Activated CD8-positive, alpha-beta T cell treated with anti-CD3 and anti-CD28 coated beads for 36 hours (primary cell): ENCODE data around the gene ERC2. TPM values are rescaled to one million over a fixed set of nuclear protein-coding genes. Genes with fewer than 3 reads are reported as not detected.

ENCODE experiments used
- ATAC-seq: fragments of 200-7000 bp; cut with Tn5 transposase; one replicate; pipeline ENCODE4 v1.10.0; 2021; ENCODE audit warnings: mild to moderate bottlenecking, moderate library complexity
- CTCF ChIA-PET: fragments of 350-600 bp; sonication (Branson Sonifier 250); formaldehyde crosslinking; loops from one replicate; lab custom pipeline; 2021; ENCODE audit warnings: antibody characterized with exemption; lab: Charles Lee
- POLR2A ChIA-PET: fragments of 350-600 bp; sonication (Branson Sonifier 250); formaldehyde crosslinking; loops from one replicate; lab custom pipeline; 2021; ENCODE audit warnings: antibody characterized with exemption; lab: Charles Lee
- DNase-seq: peaks from one replicate; pipeline ENCODE4 v3.0.0-alpha.2; 2020
- H3K27ac Mint-ChIP-seq: one replicate; pipeline ENCODE4 v1.8.0; 2021; ENCODE audit warnings: mild to moderate bottlenecking, mixed read lengths
- H3K27me3 Mint-ChIP-seq: one replicate; pipeline ENCODE4 v1.8.0; 2021; ENCODE audit warnings: mixed read lengths
- H3K36me3 Mint-ChIP-seq: one replicate; pipeline ENCODE4 v1.8.0; 2021; ENCODE audit warnings: low read depth, mixed read lengths
- H3K4me1 Mint-ChIP-seq: one replicate; pipeline ENCODE4 v1.8.0; 2021; ENCODE audit warnings: low read depth, mixed read lengths
- H3K4me3 Mint-ChIP-seq: one replicate; pipeline ENCODE4 v1.8.0; 2021; ENCODE audit warnings: mild to moderate bottlenecking, moderate library complexity, mixed read lengths
- H3K9me3 Mint-ChIP-seq: one replicate; pipeline ENCODE4 v1.8.0; 2021; ENCODE audit warnings: mixed read lengths
- intact Hi-C: fragments of 100-400 bp; cut with micrococcal nuclease; formaldehyde crosslinking; loops from one replicate; pipeline ENCODE4 v1.10.0; 2022
- total RNA-seq, 2 experiments: library from RNA; stranded (reverse); gene quantifications; one replicate each; pipeline ENCODE4 v1.2.3, GENCODE V29; 2021
- TF ChIP-seq, protein P1 (sequence below): fragments of 200-600 bp; IDR thresholded peaks from one replicate; pipeline ENCODE4 v1.8.0; 2022; ENCODE audit warnings: antibody characterized with exemption, mild to moderate bottlenecking

Gene ERC2
- total RNA-seq, 2 experiments from 2014 or later, result 0.18 to 0.52 TPM

GRCh38 chr3:55621026-55621422 is 847.2 kb downstream of the ERC2 start:
- ChIA-PET POLR2A (no interaction called here), CTCF (no interaction called here)
- H3K27ac Mint-ChIP-seq, result no peak overlapping the region
- no peaks in the 10 kb centered on the region for H3K27me3 Mint-ChIP-seq
- DNase-seq, result no peak
- no peaks in the 10 kb centered on the region for H3K36me3 Mint-ChIP-seq
- H3K4me1 Mint-ChIP-seq, result no peaks in the 10 kb centered on the region
- ATAC-seq, result no peak
- TF ChIP-seq, protein P1, sequence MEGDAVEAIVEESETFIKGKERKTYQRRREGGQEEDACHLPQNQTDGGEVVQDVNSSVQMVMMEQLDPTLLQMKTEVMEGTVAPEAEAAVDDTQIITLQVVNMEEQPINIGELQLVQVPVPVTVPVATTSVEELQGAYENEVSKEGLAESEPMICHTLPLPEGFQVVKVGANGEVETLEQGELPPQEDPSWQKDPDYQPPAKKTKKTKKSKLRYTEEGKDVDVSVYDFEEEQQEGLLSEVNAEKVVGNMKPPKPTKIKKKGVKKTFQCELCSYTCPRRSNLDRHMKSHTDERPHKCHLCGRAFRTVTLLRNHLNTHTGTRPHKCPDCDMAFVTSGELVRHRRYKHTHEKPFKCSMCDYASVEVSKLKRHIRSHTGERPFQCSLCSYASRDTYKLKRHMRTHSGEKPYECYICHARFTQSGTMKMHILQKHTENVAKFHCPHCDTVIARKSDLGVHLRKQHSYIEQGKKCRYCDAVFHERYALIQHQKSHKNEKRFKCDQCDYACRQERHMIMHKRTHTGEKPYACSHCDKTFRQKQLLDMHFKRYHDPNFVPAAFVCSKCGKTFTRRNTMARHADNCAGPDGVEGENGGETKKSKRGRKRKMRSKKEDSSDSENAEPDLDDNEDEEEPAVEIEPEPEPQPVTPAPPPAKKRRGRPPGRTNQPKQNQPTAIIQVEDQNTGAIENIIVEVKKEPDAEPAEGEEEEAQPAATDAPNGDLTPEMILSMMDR, result no peak
- H3K9me3 Mint-ChIP-seq, result no peaks in the 10 kb centered on the region
- H3K4me3 Mint-ChIP-seq, result no peak overlapping the region
- intact Hi-C loops, result no loop called here

GRCh38 chr3:55620351-55621025 is 847.8 kb downstream of the ERC2 start:
- no peaks in the 10 kb centered on the region for H3K4me1 Mint-ChIP-seq
- no peaks in the 10 kb centered on the region for H3K9me3 Mint-ChIP-seq
- ATAC-seq (no peak), DNase-seq (no peak)
- H3K27ac Mint-ChIP-seq, result no peak overlapping the region
- TF ChIP-seq, protein P1, result no peak
- no peaks in the 10 kb centered on the region for H3K36me3 Mint-ChIP-seq
- H3K4me3 Mint-ChIP-seq, result no peak overlapping the region
- H3K27me3 Mint-ChIP-seq, result no peaks in the 10 kb centered on the region
- ChIA-PET POLR2A (no interaction called here), CTCF (no interaction called here)
- intact Hi-C loops, result no loop called here

- DNase-seq (no peak), ATAC-seq (no peak)
- Mint-ChIP-seq H3K4me1 (no peaks in the 10 kb centered on the region), H3K27ac (no peak overlapping the region), H3K36me3 (no peaks in the 10 kb centered on the region), H3K27me3 (no peaks in the 10 kb centered on the region), H3K4me3 (no peak overlapping the region), H3K9me3 (no peaks in the 10 kb centered on the region)
- ChIA-PET POLR2A (no interaction called here), CTCF (no interaction called here)
- intact Hi-C loops, result no loop called here
- TF ChIP-seq, protein P1, result no peak
These were observed 849.0 kb downstream of the ERC2 start for GRCh38 chr3:55619046-55619808.

- H3K9me3 Mint-ChIP-seq, result no peaks in the 10 kb centered on the region
- no peak overlapping the region for H3K4me3 Mint-ChIP-seq
- H3K4me1 Mint-ChIP-seq, result no peaks in the 10 kb centered on the region
- H3K27me3 Mint-ChIP-seq, result no peaks in the 10 kb centered on the region
- intact Hi-C loops, result no loop called here
- no peaks in the 10 kb centered on the region for H3K36me3 Mint-ChIP-seq
- TF ChIP-seq, protein P1, result no peak
- no peak for DNase-seq
- ATAC-seq, result no peak
- H3K27ac Mint-ChIP-seq, result no peak overlapping the region
- ChIA-PET POLR2A (no interaction called here), CTCF (no interaction called here)
These were observed 850.9 kb downstream of the ERC2 start for GRCh38 chr3:55617385-55617784.

DNA sequence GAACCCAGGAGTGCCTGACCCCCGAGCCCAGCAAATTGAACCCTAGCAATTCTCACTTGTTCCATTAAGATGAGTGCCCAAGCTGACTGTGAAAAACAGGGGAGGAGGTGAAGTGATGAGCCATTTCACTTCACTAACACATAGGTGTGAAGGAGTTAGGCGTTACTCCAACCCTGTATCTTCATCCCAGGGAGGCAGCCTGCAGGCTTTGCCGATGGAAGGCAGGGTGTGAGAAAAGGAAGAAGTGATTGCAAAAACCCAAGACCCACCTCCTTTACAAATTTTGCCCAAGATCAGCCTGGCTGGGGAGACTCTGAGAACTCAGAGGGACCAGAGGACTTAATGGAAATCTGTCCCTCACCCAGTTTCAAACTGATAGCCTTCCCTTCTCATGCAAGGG is 851.5 kb downstream of the ERC2 start:
- POLR2A ChIA-PET, result no interaction called here
- ATAC-seq (no peak), DNase-seq (no peak)
- Mint-ChIP-seq H3K36me3 (no peaks in the 10 kb centered on the region), H3K27ac (no peak overlapping the region), H3K4me3 (no peak overlapping the region), H3K9me3 (no peaks in the 10 kb centered on the region), H3K27me3 (no peaks in the 10 kb centered on the region), H3K4me1 (no peaks in the 10 kb centered on the region)
- CTCF ChIA-PET, result no interaction called here
- intact Hi-C loops, result no loop called here
- TF ChIP-seq, protein P1, result no peak
